HCT116 (cell line): ENCODE data around the gene BNC2. TPM values are rescaled to one million over a fixed set of nuclear protein-coding genes. Genes with fewer than 3 reads are reported as not detected.

Experiments used
- ATAC-seq: fragments of 200-7000 bp; cut with Tn5 transposase; 2 replicates; pipeline ENCODE4 v1.9.1; 2020; ENCODE audit warnings: mild to moderate bottlenecking, moderate library complexity
- BruUV-seq: library from RNA; stranded (reverse); fragments of 400-500 nt; replicated peaks from 2 replicates; lab custom pipeline; 2021; lab: Mats Ljungman, UMichigan
- CTCF ChIA-PET: fragments of 300-600 bp; sonication (Branson Sonifier 250); formaldehyde crosslinking; loops from one replicate; lab custom pipeline; 2021; ENCODE audit warnings: antibody characterized with exemption; lab: Charles Lee
- POLR2A ChIA-PET: fragments of 300-600, 350-600 bp; sonication (Branson Sonifier 250); formaldehyde crosslinking; loops from one replicate; lab custom pipeline; 2021; ENCODE audit warnings: antibody characterized with exemption; lab: Charles Lee
- RAD21 ChIA-PET, 2 experiments: fragments of 300-600 bp; sonication (Branson Sonifier 250); formaldehyde crosslinking; loops; one replicate each; lab custom pipeline; 2023; ENCODE audit warnings: low total read pairs in 2 of 2; ENCODE audit not compliant: uncharacterized antibody in 2 of 2, unreplicated experiment in 2 of 2, low non-redundant PET in 1 of 2; lab: Charles Lee
- DNase-seq: peaks from one replicate; pipeline ENCODE4 v3.0.0-alpha.2; 2010; ENCODE audit warnings: low read depth, low spot score
- H2AFZ ChIP-seq: fragments of 200-600 bp; shearing (Covaris generic), sonication (generic); 2 replicates; pipeline ENCODE4 v1.6.1; 2017; ENCODE audit warnings: low read depth, mixed run types, mixed read lengths, antibody characterized with exemption, low read length; ENCODE audit not compliant: poor library complexity, severe bottlenecking
- H3K27ac ChIP-seq: 2 replicates; pipeline ENCODE4 v1.5.1; 2012; ENCODE audit warnings: low read depth, low read length
- H3K27me3 ChIP-seq: fragments of 200-600 bp; sonication (generic); 2 replicates; pipeline ENCODE4 v1.6.1; 2016; ENCODE audit warnings: mixed run types, low read length, mixed read lengths; ENCODE audit not compliant: insufficient read depth
- H3K36me3 ChIP-seq, 2 experiments: fragments of 200-500 bp in 1 of 2; fragments of 200-600 bp in 1 of 2; sonication (Bioruptor generic) in 1 of 2; sonication (generic) in 1 of 2; 2 replicates each; pipeline versions ENCODE4 v1.5.1 to v1.6.1; 2014 to 2016; ENCODE audit warnings: low read length in 2 of 2, inconsistent platforms in 1 of 2, mixed read lengths in 1 of 2, mixed run types in 1 of 2; ENCODE audit not compliant: insufficient read depth in 2 of 2, control insufficient read depth in 1 of 2
- H3K4me1 ChIP-seq, 2 experiments: fragments of 200-600 bp in 1 of 2; sonication (generic) in 1 of 2; 2 replicates each; pipeline versions ENCODE4 v1.5.1 to v1.6.1; 2012 to 2017; ENCODE audit warnings: low read length in 2 of 2, inconsistent platforms in 1 of 2, mild to moderate bottlenecking in 1 of 2, mixed read lengths in 1 of 2, mixed run types in 1 of 2, moderate library complexity in 1 of 2; ENCODE audit not compliant: insufficient read depth in 2 of 2, control insufficient read depth in 1 of 2
- H3K4me2 ChIP-seq: fragments of 200-600 bp; sonication (generic); 2 replicates; pipeline ENCODE4 v1.6.1; 2017; ENCODE audit warnings: mixed run types, low read length, mixed read lengths
- H3K4me3 ChIP-seq, 2 experiments: fragments of 200-600 bp in 1 of 2; sonication (generic) in 1 of 2; replicated peaks in 1 of 2; 2 replicates each; pipeline ENCODE4 v1.5.1; 2011 to 2016; ENCODE audit warnings: low read length in 2 of 2, control low read depth in 1 of 2, low read depth in 1 of 2, mild to moderate bottlenecking in 1 of 2, mixed read lengths in 1 of 2, mixed run types in 1 of 2
- H3K79me2 ChIP-seq: fragments of 200-600 bp; sonication (generic); 2 replicates; pipeline ENCODE4 v1.6.1; 2017; ENCODE audit warnings: mild to moderate bottlenecking, mixed run types, low read length, moderate library complexity, mixed read lengths; ENCODE audit not compliant: insufficient read depth
- H3K9ac ChIP-seq: fragments of 200-600 bp; sonication (generic); 2 replicates; pipeline ENCODE4 v1.6.1; 2016; ENCODE audit warnings: low read length, mixed read lengths
- H3K9me2 ChIP-seq: fragments of 200-600 bp; sonication (generic), shearing (Covaris generic); 2 replicates; pipeline ENCODE4 v1.6.1; 2017; ENCODE audit warnings: mixed run types, mild to moderate bottlenecking, moderate library complexity; ENCODE audit not compliant: insufficient read depth
- H3K9me3 ChIP-seq, 2 experiments: fragments of 200-500 bp in 1 of 2; fragments of 200-600 bp in 1 of 2; sonication (Bioruptor generic) in 1 of 2; sonication (generic) in 1 of 2; 2 replicates each; pipeline ENCODE4 v1.6.1; 2014 to 2017; ENCODE audit warnings: low read length in 2 of 2, mixed read lengths in 2 of 2, inconsistent platforms in 1 of 2, low read depth in 1 of 2, mild to moderate bottlenecking in 1 of 2, mixed run types in 1 of 2, moderate library complexity in 1 of 2; ENCODE audit not compliant: control insufficient read depth in 1 of 2, insufficient read depth in 1 of 2
- H4K20me1 ChIP-seq: fragments of 200-600 bp; sonication (generic), shearing (Covaris generic); 2 replicates; pipeline ENCODE4 v1.6.1; 2017; ENCODE audit warnings: mixed run types, mild to moderate bottlenecking, moderate library complexity; ENCODE audit not compliant: insufficient read depth
- ATF3 ChIP-seq: IDR thresholded peaks from 2 replicates; pipeline ENCODE4 v1.6.1; 2012
- CBX3 ChIP-seq: IDR thresholded peaks from 2 replicates; pipeline ENCODE4 v1.6.1; 2012; ENCODE audit warnings: low read depth
- CEBPB ChIP-seq: IDR thresholded peaks from 2 replicates; pipeline ENCODE4 v1.6.1; 2012; ENCODE audit warnings: low read depth
- EGR1 ChIP-seq: IDR thresholded peaks from 2 replicates; pipeline ENCODE4 v1.6.1; 2012; ENCODE audit warnings: low read depth
- EZH2 ChIP-seq: fragments of 200-600 bp; sonication (generic); IDR thresholded peaks from 2 replicates; pipeline ENCODE4 v1.6.1; 2017; ENCODE audit warnings: antibody characterized with exemption, mixed run types
- FOSL1 ChIP-seq: IDR thresholded peaks from 2 replicates; pipeline ENCODE4 v1.6.1; 2012; ENCODE audit warnings: low read depth
- JUND ChIP-seq: IDR thresholded peaks from 2 replicates; pipeline ENCODE4 v1.6.1; 2012
- MAX ChIP-seq: IDR thresholded peaks from 2 replicates; pipeline ENCODE4 v1.6.1; 2012
- POLR2A ChIP-seq: IDR thresholded peaks from 2 replicates; pipeline ENCODE4 v1.7.0; 2011; ENCODE audit warnings: borderline replicate concordance; ENCODE audit not compliant: insufficient read depth, insufficient read length; ENCODE audit errors: extremely low read depth
- POLR2AphosphoS5 ChIP-seq: IDR thresholded peaks from 2 replicates; pipeline ENCODE4 v1.6.1; 2011; ENCODE audit warnings: mild to moderate bottlenecking, low read depth, low read length, moderate library complexity
- RAD21 ChIP-seq: IDR thresholded peaks from 2 replicates; pipeline ENCODE4 v1.6.1; 2012; ENCODE audit warnings: low read depth, mild to moderate bottlenecking
- REST ChIP-seq: IDR thresholded peaks from 2 replicates; pipeline ENCODE4 v1.6.1; 2012; ENCODE audit warnings: low read depth
- SIN3A ChIP-seq: IDR thresholded peaks from 2 replicates; pipeline ENCODE4 v1.6.1; 2012; ENCODE audit warnings: low read depth
- SP1 ChIP-seq: IDR thresholded peaks from 2 replicates; pipeline ENCODE4 v1.6.1; 2012; ENCODE audit warnings: low read depth
- SRF ChIP-seq: IDR thresholded peaks from 2 replicates; pipeline ENCODE4 v1.6.1; 2012; ENCODE audit warnings: low read depth
- ZBTB33 ChIP-seq: IDR thresholded peaks from 2 replicates; pipeline ENCODE4 v1.6.1; 2011; ENCODE audit warnings: mild to moderate bottlenecking, low read length, moderate library complexity; ENCODE audit not compliant: insufficient replicate concordance; ENCODE audit errors: extremely low read depth
- ZFX ChIP-seq: fragments of 450-650 bp; IDR thresholded peaks from 2 replicates; pipeline ENCODE4 v1.6.1; 2017
- ZNF274 ChIP-seq: fragments of 200-500 bp; sonication (Bioruptor generic); IDR thresholded peaks from 2 replicates; pipeline ENCODE4 v1.6.1; 2014; ENCODE audit warnings: mild to moderate bottlenecking, low read depth, low read length, inconsistent platforms
- intact Hi-C: fragments of 100-400 bp; cut with micrococcal nuclease; formaldehyde crosslinking; loops from 2 replicates; pipeline ENCODE4 v1.10.0; 2022
- total RNA-seq: library from RNA; stranded (reverse); gene quantifications from one replicate; pipeline ENCODE4 v1.2.1, GENCODE V29; 2021; ENCODE audit not compliant: unreplicated experiment

Gene BNC2
- total RNA-seq, 1 experiment from 2014 or later = 0.37 TPM

- Histone ChIP-seq H3K9me3 (peaks cover 0 to 4% of the 10 kb centered on the region in 2 experiments; a peak in 1 of 4 replicates), H3K36me3 (no peaks in the 10 kb centered on the region), H2AFZ (no peak overlapping the region), H3K4me1 (peaks cover 0 to 3% of the 10 kb centered on the region in 2 experiments; a peak in 1 of 4 replicates), H3K27me3 (peaks cover 8% of the 10 kb centered on the region; the same call in 1 of the 2 replicates), H4K20me1 (no peaks in the 10 kb centered on the region), H3K4me3 (no peak overlapping the region), H3K27ac (no peak overlapping the region), H3K4me2 (no peak overlapping the region), H3K9ac (no peak overlapping the region), H3K9me2 (no peaks in the 10 kb centered on the region), H3K79me2 (no peaks in the 10 kb centered on the region)
- no TSS peak for BruUV-seq
- POLR2A ChIA-PET = no interaction called here
- intact Hi-C loops = no loop called here
- no peak for TF ChIP-seq SRF
- TF ChIP-seq SIN3A = no peak
- no peak for TF ChIP-seq SP1
- TF ChIP-seq EZH2 = no peak
- no peak for TF ChIP-seq FOSL1
- no peak for TF ChIP-seq ZNF274
- no peak for TF ChIP-seq CBX3
- no peak for TF ChIP-seq REST
- no peak for TF ChIP-seq ZBTB33
- no peak for TF ChIP-seq JUND
- TF ChIP-seq POLR2AphosphoS5 = no peak
- no peak for TF ChIP-seq CEBPB
- TF ChIP-seq RAD21 = no peak
- no peak for TF ChIP-seq EGR1
- no peak for TF ChIP-seq MAX
- no peak for TF ChIP-seq ATF3
- no peak for TF ChIP-seq ZFX
- no peak for TF ChIP-seq POLR2A
- DNase-seq (no peak), ATAC-seq (no peak)
- RAD21 ChIA-PET = no interaction called here
- CTCF ChIA-PET = no interaction called here
Observed at GRCh38 chr9:16401701-16402100, 468.8 kb downstream of the BNC2 start.
